ENCODE results near the gene HS6ST3. TPM values are rescaled to one million over a fixed set of nuclear protein-coding genes. Genes with fewer than 3 reads are reported as not detected.

The HS6ST3 gene
- total and polyA plus RNA-seq, 2 experiments from 2014 or later, result 2.2 to 2.7 TPM

DNA sequence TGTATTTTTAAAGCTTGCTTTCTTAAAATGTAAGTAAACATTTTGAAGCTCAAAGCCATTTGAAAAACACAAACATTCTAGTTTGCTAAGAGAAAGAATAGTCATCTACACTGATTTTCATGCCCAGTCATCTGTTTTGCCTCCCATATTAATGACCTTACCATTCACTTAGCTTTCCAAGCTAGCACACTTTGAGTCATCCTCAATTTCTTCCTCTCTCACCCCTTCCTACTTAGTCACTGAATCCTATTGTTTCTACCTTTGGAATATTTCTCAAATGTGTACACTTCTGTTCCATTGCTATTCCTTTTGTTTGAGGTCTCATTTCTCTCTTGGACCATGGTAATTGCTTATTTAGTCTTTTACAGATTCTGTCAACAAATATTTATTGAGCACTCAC, 7.3 kb upstream of the HS6ST3 start:
- Histone ChIP-seq H3K4me2 (no peak overlapping the region), H3K9me3 (ENCODE audit: low read depth) (no peaks in the 10 kb centered on the region), H3K4me1 (ENCODE audit: insufficient read depth) (no peaks in the 10 kb centered on the region), H3K27me3 (peaks cover 16% of the 10 kb centered on the region), H3K36me3 (replicated peaks; ENCODE audit: insufficient read depth, low read depth) (no peaks in the 10 kb centered on the region), H2AFZ (no peak overlapping the region), H3K79me2 (no peaks in the 10 kb centered on the region), H3K9me2 (replicated peaks; ENCODE audit: insufficient read depth) (no peaks in the 10 kb centered on the region), H3K27ac (no peak overlapping the region), H3K4me3 (no peak overlapping the region), H4K20me1 (ENCODE audit: insufficient read depth, poor library complexity, severe bottlenecking) (no peaks in the 10 kb centered on the region)
- DNase-seq (ENCODE audit: low spot score), result no peak
- no peak for TF ChIP-seq EZH2phosphoT487 (IDR thresholded peaks at IDR 0.05; ENCODE audit: low read depth, severe bottlenecking, unreplicated experiment)
- no peak for TF ChIP-seq EZH2 (IDR thresholded peaks at IDR 0.05; ENCODE audit: borderline replicate concordance)
- TF ChIP-seq CTCF (IDR thresholded peaks at IDR 0.05; ENCODE audit: poor library complexity), result no peak

- no peaks in the 10 kb centered on the region for H3K9me3 ChIP-seq (ENCODE audit: low read depth)
- H3K27ac ChIP-seq, result no peak overlapping the region
- H3K79me2 ChIP-seq, result no peaks in the 10 kb centered on the region
- no peaks in the 10 kb centered on the region for H3K9me2 ChIP-seq (replicated peaks; ENCODE audit: insufficient read depth)
- DNase-seq (ENCODE audit: low spot score), result no peak
- no peaks in the 10 kb centered on the region for H4K20me1 ChIP-seq (ENCODE audit: insufficient read depth, poor library complexity, severe bottlenecking)
- H3K4me2 ChIP-seq, result no peak overlapping the region
- 88% methylated on average over 1 of the region's 1 CpG for WGBS (ENCODE audit: low lambda C conversion rate, missing lambda C conversion rate)
- no peak for TF ChIP-seq CTCF (IDR thresholded peaks at IDR 0.05; ENCODE audit: poor library complexity)
- TF ChIP-seq EZH2 (IDR thresholded peaks at IDR 0.05; ENCODE audit: borderline replicate concordance), result no peak
- TF ChIP-seq EZH2phosphoT487 (IDR thresholded peaks at IDR 0.05; ENCODE audit: low read depth, severe bottlenecking, unreplicated experiment), result no peak
- no peaks in the 10 kb centered on the region for H3K36me3 ChIP-seq (replicated peaks; ENCODE audit: insufficient read depth, low read depth)
- no peak overlapping the region for H3K4me3 ChIP-seq
- peaks cover 47% of the 10 kb centered on the region for H3K27me3 ChIP-seq
- H2AFZ ChIP-seq, result no peak overlapping the region
- peaks cover 5% of the 10 kb centered on the region for H3K4me1 ChIP-seq (ENCODE audit: insufficient read depth)
These were observed 3.2 kb upstream of the HS6ST3 start for GRCh38 chr13:96086736-96087135.

GRCh38 chr13:96089139-96089538, 768 bp upstream of the HS6ST3 start:
- Histone ChIP-seq H3K9me2 (replicated peaks; ENCODE audit: insufficient read depth) (no peaks in the 10 kb centered on the region), H3K27ac (no peak overlapping the region), H3K4me1 (ENCODE audit: insufficient read depth) (peaks cover 5% of the 10 kb centered on the region), H3K4me2 (peak overlapping the region; percentile 100), H3K27me3 (peaks cover 71% of the 10 kb centered on the region), H3K9me3 (ENCODE audit: low read depth) (no peaks in the 10 kb centered on the region), H3K4me3 (peak overlapping the region; percentile 70), H2AFZ (peak overlapping the region; percentile 78), H4K20me1 (ENCODE audit: insufficient read depth, poor library complexity, severe bottlenecking) (no peaks in the 10 kb centered on the region), H3K36me3 (replicated peaks; ENCODE audit: insufficient read depth, low read depth) (no peaks in the 10 kb centered on the region), H3K79me2 (no peaks in the 10 kb centered on the region)
- no peak for TF ChIP-seq EZH2 (IDR thresholded peaks at IDR 0.05; ENCODE audit: borderline replicate concordance)
- TF ChIP-seq EZH2phosphoT487 (IDR thresholded peaks at IDR 0.05; ENCODE audit: low read depth, severe bottlenecking, unreplicated experiment), result no peak
- TF ChIP-seq CTCF (IDR thresholded peaks at IDR 0.05; ENCODE audit: poor library complexity), result no peak
- WGBS (ENCODE audit: low lambda C conversion rate, missing lambda C conversion rate), result 68% methylated on average over 4 of the region's 4 CpGs
- DNase-seq (ENCODE audit: low spot score), result no peak

Measured in hepatocyte (in vitro differentiated cells).